A673 (cell line): ENCODE results near the gene RFX2. TPM values are rescaled to one million over a fixed set of nuclear protein-coding genes. Genes with fewer than 3 reads are reported as not detected.
"Not testable (repeated sequence)": the region's sequence is repeated elsewhere in the genome, so short reads cannot be mapped to it uniquely, and the experiment has no call there.

Experiments used
- BruUV-seq: library from RNA; stranded (reverse); fragments of 400-500 nt; replicated peaks from 2 replicates; lab custom pipeline; 2021; lab: Mats Ljungman, UMichigan
- CTCF ChIA-PET: fragments of 300-600 bp; sonication (Branson Sonifier 250); formaldehyde crosslinking; loops from one replicate; lab custom pipeline; 2022; ENCODE audit warnings: antibody characterized with exemption; lab: Charles Lee
- POLR2A ChIA-PET: fragments of 300-600 bp; sonication (Branson Sonifier 250); formaldehyde crosslinking; loops from one replicate; lab custom pipeline; 2022; ENCODE audit warnings: antibody characterized with exemption; ENCODE audit not compliant: low non-redundant PET; lab: Charles Lee
- DNase-seq: peaks from one replicate; pipeline ENCODE4 v3.0.0-alpha.2; 2015; ENCODE audit warnings: low spot score
- H3K27ac ChIP-seq: fragments of 200-600 bp; sonication (generic); 2 replicates; pipeline ENCODE4 v1.5.1; 2016; ENCODE audit warnings: mixed run types, low read depth, mild to moderate bottlenecking, mixed read lengths, antibody characterized with exemption, low read length; ENCODE audit not compliant: poor library complexity, severe bottlenecking
- H3K27me3 ChIP-seq: fragments of 200-600 bp; sonication (generic); replicated peaks from 2 replicates; pipeline ENCODE4 v1.6.1; 2017; ENCODE audit warnings: mixed run types, low read depth, mild to moderate bottlenecking, mixed read lengths, antibody characterized with exemption, low read length; ENCODE audit not compliant: insufficient read depth, poor library complexity
- H3K36me3 ChIP-seq: fragments of 200-600 bp; sonication (generic); 2 replicates; pipeline ENCODE4 v1.6.1; 2016; ENCODE audit warnings: mixed run types, mild to moderate bottlenecking, mixed read lengths, antibody characterized with exemption, low read length; ENCODE audit not compliant: insufficient read depth, poor library complexity, severe bottlenecking
- H3K4me1 ChIP-seq: fragments of 200-600 bp; sonication (generic); 2 replicates; pipeline ENCODE4 v1.6.1; 2017; ENCODE audit warnings: mixed run types, mild to moderate bottlenecking, mixed read lengths, antibody characterized with exemption, low read length; ENCODE audit not compliant: insufficient read depth, poor library complexity, severe bottlenecking
- H3K4me3 ChIP-seq: fragments of 200-600 bp; sonication (generic); 2 replicates; pipeline ENCODE4 v1.5.1; 2016; ENCODE audit warnings: low read depth, mixed run types, mild to moderate bottlenecking, mixed read lengths, low read length; ENCODE audit not compliant: poor library complexity, severe bottlenecking
- H3K9me3 ChIP-seq: fragments of 200-600 bp; sonication (generic); 2 replicates; pipeline ENCODE4 v1.6.1; 2016; ENCODE audit warnings: mixed run types, low read depth, mild to moderate bottlenecking, mixed read lengths, antibody characterized with exemption, low read length; ENCODE audit not compliant: poor library complexity, severe bottlenecking
- EZH2 ChIP-seq: fragments of 200-600 bp; sonication (generic); IDR thresholded peaks from 2 replicates; pipeline ENCODE4 v1.6.1; 2017; ENCODE audit warnings: borderline replicate concordance, low read depth, mild to moderate bottlenecking, mixed read lengths, antibody characterized with exemption, low read length; ENCODE audit not compliant: poor library complexity, severe bottlenecking
- intact Hi-C: fragments of 100-400 bp; cut with micrococcal nuclease; formaldehyde crosslinking; loops from one replicate; pipeline ENCODE4 v1.10.0; 2022; ENCODE audit not compliant: unreplicated experiment
- total RNA-seq: library from RNA; stranded (reverse); gene quantifications from 2 replicates; pipeline ENCODE4 v1.2.3, GENCODE V29; 2021
- TF ChIP-seq, protein P1 (sequence below): fragments of 300-800, 200-600 bp; sonication (generic); conservative IDR thresholded peaks from 2 replicates; pipeline ENCODE4 v1.5.1; 2017; ENCODE audit warnings: low read depth, mild to moderate bottlenecking, antibody characterized with exemption, low read length, moderate library complexity, mixed read lengths

Gene RFX2
- total RNA-seq, 1 experiment from 2014 or later, result 11.7 TPM

DNA sequence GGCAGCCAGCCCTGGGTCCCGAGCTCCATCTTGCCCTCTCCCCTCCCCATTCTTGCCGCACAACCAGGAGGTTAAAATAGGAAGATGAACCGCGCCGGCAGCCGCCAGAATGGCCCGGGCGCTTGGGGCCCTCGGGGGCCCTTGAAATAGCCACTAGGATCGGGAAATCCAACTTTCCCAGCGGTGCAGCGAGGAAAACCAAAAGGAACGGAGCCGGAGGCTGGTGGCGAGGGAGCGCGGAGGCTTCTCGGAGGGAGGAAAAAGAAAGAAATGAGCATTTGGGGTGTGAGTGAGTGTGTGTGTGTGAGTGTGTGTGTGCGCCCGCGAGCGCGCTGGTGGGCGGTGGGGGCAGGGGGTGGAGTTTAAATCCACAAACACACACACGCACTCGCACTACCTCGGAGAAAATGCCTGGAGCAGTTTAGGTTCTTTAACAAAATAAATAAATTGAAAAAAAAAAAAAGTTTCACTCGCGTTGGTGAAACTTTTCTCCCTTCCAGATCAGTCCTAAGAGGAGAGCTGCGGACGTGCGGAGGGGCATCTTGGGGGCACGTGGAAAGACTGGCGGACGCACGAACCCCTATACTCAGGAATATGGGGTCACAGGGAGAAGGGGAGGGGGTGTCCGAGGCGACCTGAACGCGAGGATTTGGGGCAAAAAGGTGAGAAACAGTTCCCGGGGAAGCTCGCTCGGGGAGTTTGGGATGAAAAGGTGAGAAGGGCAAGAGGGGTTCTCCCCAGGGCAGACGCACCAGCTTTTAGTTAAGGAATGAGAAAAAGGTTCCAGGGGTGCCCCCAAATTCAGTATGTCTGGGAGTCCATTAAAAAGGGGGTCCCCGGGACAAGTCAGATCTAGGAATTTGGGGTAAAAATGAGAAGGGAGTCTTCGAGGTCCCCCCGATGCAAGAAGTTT is 1.3 kb downstream of the RFX2 start:
- ChIA-PET CTCF (no interaction called here), POLR2A (no interaction called here)
- Histone ChIP-seq H3K27ac (peak overlapping the region; percentile 17), H3K4me1 (peaks cover 5% of the 10 kb centered on the region), H3K36me3 (no peaks in the 10 kb centered on the region), H3K9me3 (no peaks in the 10 kb centered on the region), H3K4me3 (peak overlapping the region; percentile 68), H3K27me3 (no peaks in the 10 kb centered on the region)
- TF ChIP-seq EZH2, result no peak
- TF ChIP-seq, protein P1, sequence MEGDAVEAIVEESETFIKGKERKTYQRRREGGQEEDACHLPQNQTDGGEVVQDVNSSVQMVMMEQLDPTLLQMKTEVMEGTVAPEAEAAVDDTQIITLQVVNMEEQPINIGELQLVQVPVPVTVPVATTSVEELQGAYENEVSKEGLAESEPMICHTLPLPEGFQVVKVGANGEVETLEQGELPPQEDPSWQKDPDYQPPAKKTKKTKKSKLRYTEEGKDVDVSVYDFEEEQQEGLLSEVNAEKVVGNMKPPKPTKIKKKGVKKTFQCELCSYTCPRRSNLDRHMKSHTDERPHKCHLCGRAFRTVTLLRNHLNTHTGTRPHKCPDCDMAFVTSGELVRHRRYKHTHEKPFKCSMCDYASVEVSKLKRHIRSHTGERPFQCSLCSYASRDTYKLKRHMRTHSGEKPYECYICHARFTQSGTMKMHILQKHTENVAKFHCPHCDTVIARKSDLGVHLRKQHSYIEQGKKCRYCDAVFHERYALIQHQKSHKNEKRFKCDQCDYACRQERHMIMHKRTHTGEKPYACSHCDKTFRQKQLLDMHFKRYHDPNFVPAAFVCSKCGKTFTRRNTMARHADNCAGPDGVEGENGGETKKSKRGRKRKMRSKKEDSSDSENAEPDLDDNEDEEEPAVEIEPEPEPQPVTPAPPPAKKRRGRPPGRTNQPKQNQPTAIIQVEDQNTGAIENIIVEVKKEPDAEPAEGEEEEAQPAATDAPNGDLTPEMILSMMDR, result no peak
- intact Hi-C loops, result no loop called here
- BruUV-seq, result TSS peak; percentile 21
- peak; percentile 58 for DNase-seq

DNA sequence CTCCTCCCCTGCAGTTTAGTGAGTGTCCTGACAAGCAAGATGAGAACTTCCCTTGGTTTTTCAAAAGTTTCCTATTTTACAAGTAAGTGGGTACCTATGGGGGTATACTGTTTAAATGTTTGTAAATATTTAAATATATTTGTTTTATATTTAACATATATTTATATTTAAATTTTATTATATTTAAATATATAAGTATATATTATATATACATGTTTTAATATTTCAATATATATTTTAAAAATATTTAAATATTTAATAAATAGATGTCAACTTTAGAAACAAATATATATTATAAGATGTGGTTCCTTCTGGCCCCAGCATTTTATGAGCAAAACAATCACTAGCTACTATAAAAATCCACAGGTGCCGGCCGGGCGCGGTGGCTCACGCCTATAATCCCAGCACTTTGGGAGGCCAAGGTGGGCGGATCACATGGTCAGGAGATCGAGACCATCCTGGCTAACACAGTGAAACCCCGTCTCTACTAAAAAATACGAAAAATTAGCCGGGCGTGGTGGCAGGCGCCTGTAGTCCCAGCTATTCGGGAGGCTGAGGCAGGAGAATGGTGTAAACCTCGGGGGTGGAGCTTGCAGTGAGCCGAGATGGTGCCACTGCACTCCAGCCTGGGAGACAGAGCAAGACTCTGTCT is 3.5 kb downstream of the RFX2 start:
- BruUV-seq, H3K4me3 ChIP-seq, CTCF ChIA-PET, H3K27me3 ChIP-seq, H3K9me3 ChIP-seq, H3K27ac ChIP-seq, intact Hi-C loops, H3K36me3 ChIP-seq, POLR2A ChIA-PET, DNase-seq, H3K4me1 ChIP-seq: not testable (repeated sequence)

DNA sequence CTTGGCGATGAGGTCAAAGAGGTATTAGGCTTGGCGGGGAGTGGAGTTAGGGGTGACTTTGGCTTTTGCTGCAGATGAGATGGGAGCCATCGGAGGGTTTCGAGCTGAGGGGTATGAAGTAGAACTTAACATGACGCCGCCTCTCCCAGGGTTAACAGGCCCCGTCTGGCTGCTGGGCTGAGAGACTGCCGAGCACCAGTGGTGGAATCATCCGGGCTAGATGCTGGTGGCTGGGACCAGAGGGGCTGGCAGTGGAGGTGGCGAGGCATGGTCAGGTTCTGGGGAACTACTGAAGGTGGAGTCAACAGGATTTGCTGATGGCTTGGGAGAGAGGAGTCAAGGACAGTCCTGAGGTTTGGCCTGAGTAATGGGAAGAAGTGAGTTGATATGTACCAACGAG is 4.9 kb downstream of the RFX2 start:
- no peaks in the 10 kb centered on the region for H3K36me3 ChIP-seq
- TF ChIP-seq EZH2, result no peak
- TF ChIP-seq, protein P1, result no peak
- H3K4me3 ChIP-seq, result no peak overlapping the region
- no peak overlapping the region for H3K27ac ChIP-seq
- POLR2A ChIA-PET, result interaction anchor here (0.6 kb wide), 1 partner anchor 88 kb away, joined by 3 read pairs; no protein-coding TSS in a partner anchor
- intact Hi-C loops, result no loop called here
- no peak for DNase-seq
- no peaks in the 10 kb centered on the region for H3K9me3 ChIP-seq
- H3K4me1 ChIP-seq, result peaks cover 6% of the 10 kb centered on the region
- BruUV-seq, result no TSS peak
- no peaks in the 10 kb centered on the region for H3K27me3 ChIP-seq
- CTCF ChIA-PET, result no interaction called here
